CD4-positive, alpha-beta T cell (primary cell): ENCODE measurements around the gene CHD5. TPM values are rescaled to one million over a fixed set of nuclear protein-coding genes. Genes with fewer than 3 reads are reported as not detected.

Source experiments
- ATAC-seq: fragments of 200-7000 bp; cut with Tn5 transposase; one replicate; pipeline ENCODE4 v1.10.0; 2022; ENCODE audit warnings: mild to moderate bottlenecking; ENCODE audit not compliant: poor library complexity
- CTCF ChIA-PET: fragments of 350-600 bp; sonication (Branson Sonifier 250); formaldehyde crosslinking; loops from one replicate; lab custom pipeline; 2021; ENCODE audit warnings: antibody characterized with exemption, inconsistent platforms; lab: Charles Lee
- POLR2A ChIA-PET: fragments of 350-600 bp; sonication (Branson Sonifier 250); formaldehyde crosslinking; loops from one replicate; lab custom pipeline; 2021; ENCODE audit warnings: antibody characterized with exemption, inconsistent platforms; lab: Charles Lee
- DNase-seq, 14 experiments: peaks; one replicate each; pipeline ENCODE4 v3.0.0-alpha.2; 2013 to 2020; ENCODE audit warnings: mixed read lengths in 2 of 14
- H3K27ac ChIP-seq, 2 donors: one replicate each; pipeline versions ENCODE4 v1.5.1 to v1.7.0; 2013; ENCODE audit warnings: low read length in 2 of 2, low read depth in 1 of 2, mild to moderate bottlenecking in 1 of 2
- H3K27me3 ChIP-seq, 2 experiments: 1 replicate in 1 of 2; 2 replicates in 1 of 2; pipeline versions ENCODE4 v1.6.1 to v1.7.0; 2013; ENCODE audit warnings: low read length in 2 of 2, control low read depth in 1 of 2, mild to moderate bottlenecking in 1 of 2, moderate library complexity in 1 of 2; ENCODE audit not compliant: insufficient read depth in 2 of 2, control insufficient read depth in 1 of 2
- H3K36me3 ChIP-seq: one replicate; pipeline ENCODE4 v1.6.1; 2013; ENCODE audit warnings: low read length, control low read depth; ENCODE audit not compliant: insufficient read depth
- H3K4me1 ChIP-seq: one replicate; pipeline ENCODE4 v1.6.1; 2013; ENCODE audit warnings: low read length, control low read depth; ENCODE audit not compliant: insufficient read depth
- H3K4me3 ChIP-seq: one replicate; pipeline ENCODE4 v1.5.1; 2013; ENCODE audit warnings: mild to moderate bottlenecking, low read length, moderate library complexity
- H3K9me3 ChIP-seq, 2 experiments: 1 replicate in 1 of 2; 2 replicates in 1 of 2; pipeline versions ENCODE4 v1.6.1 to v1.7.0; 2013; ENCODE audit warnings: low read length in 2 of 2, mild to moderate bottlenecking in 2 of 2, control low read depth in 1 of 2, moderate library complexity in 1 of 2; ENCODE audit not compliant: control insufficient read depth in 1 of 2, insufficient read depth in 1 of 2
- H3K27ac Mint-ChIP-seq: one replicate; pipeline ENCODE4 v1.8.0; 2020; ENCODE audit warnings: mixed read lengths
- H3K27me3 Mint-ChIP-seq: one replicate; pipeline ENCODE4 v1.8.0; 2021; ENCODE audit warnings: mixed read lengths
- H3K36me3 Mint-ChIP-seq: one replicate; pipeline ENCODE4 v1.8.0; 2021; ENCODE audit warnings: low read depth, mixed read lengths
- H3K4me1 Mint-ChIP-seq: one replicate; pipeline ENCODE4 v1.8.0; 2021; ENCODE audit warnings: low read depth, mixed read lengths
- H3K4me3 Mint-ChIP-seq: one replicate; pipeline ENCODE4 v1.8.0; 2020; ENCODE audit warnings: mild to moderate bottlenecking, mixed read lengths
- H3K9me3 Mint-ChIP-seq: one replicate; pipeline ENCODE4 v1.8.0; 2020; ENCODE audit warnings: mixed read lengths
- intact Hi-C, 2 experiments: fragments of 100-400 bp; cut with DNase I in 1 of 2; cut with micrococcal nuclease in 1 of 2; formaldehyde crosslinking; loops; one replicate each; pipeline versions ENCODE4 v1.15.1 to v1.9.0; 2023 to 2025; cut with DNase I, micrococcal nuclease
- total RNA-seq, 174 experiments: library from RNA in 2 of 174; stranded (reverse) in 2 of 174; gene quantifications; one replicate each; pipeline ENCODE4 v1.2.3 and lab custom pipeline; 2021 to 2026
- TF ChIP-seq, protein P1 (sequence below): fragments of 200-600 bp; IDR thresholded peaks from one replicate; pipeline ENCODE4 v1.8.0; 2022; ENCODE audit warnings: antibody characterized with exemption, mild to moderate bottlenecking

CHD5 gene
- total RNA-seq, 2 experiments from 2014 or later, result 0.25 to 0.34 TPM

DNA sequence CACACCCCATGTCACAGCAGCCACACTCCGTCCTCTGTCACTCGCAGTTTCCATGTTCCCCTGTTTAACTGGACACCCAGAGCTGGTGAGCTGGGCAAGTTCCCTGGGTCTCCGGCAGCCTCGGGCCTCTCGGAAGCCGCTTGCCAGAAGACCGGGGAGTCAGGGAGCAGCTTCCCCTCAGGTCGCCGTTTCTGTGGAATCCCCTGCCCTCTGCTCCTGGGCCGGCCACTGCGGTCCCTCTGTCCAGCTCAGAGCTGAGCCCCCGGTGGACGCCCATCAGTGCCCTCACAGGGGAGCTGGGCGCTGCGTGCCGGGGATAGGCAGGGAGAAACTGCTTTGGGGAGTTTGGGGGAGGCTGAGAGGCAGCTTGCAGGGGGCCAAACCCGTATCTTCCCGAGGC is 96.7 kb downstream of the CHD5 start:
- peaks cover 53% of the 10 kb centered on the region for H3K36me3 Mint-ChIP-seq
- no peaks in the 10 kb centered on the region for H3K27me3 Mint-ChIP-seq
- H3K4me3 Mint-ChIP-seq, result no peak overlapping the region
- intact Hi-C loops, result no loop called here
- ATAC-seq, result no peak
- CTCF ChIA-PET, result no interaction called here
- no peak for DNase-seq
- H3K36me3 ChIP-seq, result peaks cover 70% of the 10 kb centered on the region
- no peaks in the 10 kb centered on the region for H3K27me3 ChIP-seq
- no peak overlapping the region for H3K27ac ChIP-seq
- H3K27ac Mint-ChIP-seq, result no peak overlapping the region
- POLR2A ChIA-PET, result no interaction called here
- H3K9me3 Mint-ChIP-seq, result no peaks in the 10 kb centered on the region
- H3K9me3 ChIP-seq, result no peaks in the 10 kb centered on the region
- H3K4me1 ChIP-seq, result no peaks in the 10 kb centered on the region
- H3K4me1 Mint-ChIP-seq, result no peaks in the 10 kb centered on the region
- TF ChIP-seq, protein P1, sequence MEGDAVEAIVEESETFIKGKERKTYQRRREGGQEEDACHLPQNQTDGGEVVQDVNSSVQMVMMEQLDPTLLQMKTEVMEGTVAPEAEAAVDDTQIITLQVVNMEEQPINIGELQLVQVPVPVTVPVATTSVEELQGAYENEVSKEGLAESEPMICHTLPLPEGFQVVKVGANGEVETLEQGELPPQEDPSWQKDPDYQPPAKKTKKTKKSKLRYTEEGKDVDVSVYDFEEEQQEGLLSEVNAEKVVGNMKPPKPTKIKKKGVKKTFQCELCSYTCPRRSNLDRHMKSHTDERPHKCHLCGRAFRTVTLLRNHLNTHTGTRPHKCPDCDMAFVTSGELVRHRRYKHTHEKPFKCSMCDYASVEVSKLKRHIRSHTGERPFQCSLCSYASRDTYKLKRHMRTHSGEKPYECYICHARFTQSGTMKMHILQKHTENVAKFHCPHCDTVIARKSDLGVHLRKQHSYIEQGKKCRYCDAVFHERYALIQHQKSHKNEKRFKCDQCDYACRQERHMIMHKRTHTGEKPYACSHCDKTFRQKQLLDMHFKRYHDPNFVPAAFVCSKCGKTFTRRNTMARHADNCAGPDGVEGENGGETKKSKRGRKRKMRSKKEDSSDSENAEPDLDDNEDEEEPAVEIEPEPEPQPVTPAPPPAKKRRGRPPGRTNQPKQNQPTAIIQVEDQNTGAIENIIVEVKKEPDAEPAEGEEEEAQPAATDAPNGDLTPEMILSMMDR, result no peak
- H3K4me3 ChIP-seq, result no peak overlapping the region

DNA sequence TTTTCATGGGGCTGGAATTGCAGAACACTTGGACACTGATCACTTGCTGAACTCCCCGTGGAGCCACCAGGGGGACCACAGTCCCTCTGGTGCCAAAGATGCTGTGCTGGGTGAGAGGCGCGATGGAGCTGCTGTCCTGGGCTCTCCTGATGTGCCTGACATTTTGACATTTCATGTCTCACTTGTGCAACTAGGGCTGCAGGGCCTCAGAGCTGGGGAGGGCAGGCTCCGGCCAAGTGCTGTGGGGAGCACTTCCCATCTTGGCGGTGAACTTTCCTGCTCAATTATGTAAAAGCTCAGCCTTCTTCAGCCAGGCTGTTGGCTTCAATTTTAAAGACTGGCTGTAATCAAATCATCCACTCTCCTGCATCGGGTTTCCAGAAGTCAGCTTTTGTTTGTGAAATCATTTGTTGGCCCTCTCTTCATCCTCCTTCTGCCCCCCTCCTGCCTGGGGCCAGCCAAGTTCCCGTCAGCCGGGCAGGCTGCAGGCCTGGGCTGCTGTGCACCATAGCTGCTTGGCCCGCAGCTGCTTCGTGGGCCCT is 97.6 kb downstream of the CHD5 start:
- ChIA-PET POLR2A (no interaction called here), CTCF (no interaction called here)
- Mint-ChIP-seq H3K4me1 (no peaks in the 10 kb centered on the region), H3K9me3 (no peaks in the 10 kb centered on the region), H3K36me3 (peaks cover 54% of the 10 kb centered on the region), H3K27me3 (no peaks in the 10 kb centered on the region), H3K27ac (no peak overlapping the region), H3K4me3 (no peak overlapping the region)
- peaks cover 75% of the 10 kb centered on the region for H3K36me3 ChIP-seq
- ATAC-seq (no peak), DNase-seq (no peak)
- intact Hi-C loops, result no loop called here
- H3K27ac ChIP-seq, result no peak overlapping the region
- H3K4me1 ChIP-seq, result no peaks in the 10 kb centered on the region
- H3K9me3 ChIP-seq, result no peaks in the 10 kb centered on the region
- TF ChIP-seq, protein P1, result no peak
- H3K4me3 ChIP-seq, result no peak overlapping the region
- H3K27me3 ChIP-seq, result no peaks in the 10 kb centered on the region

DNA sequence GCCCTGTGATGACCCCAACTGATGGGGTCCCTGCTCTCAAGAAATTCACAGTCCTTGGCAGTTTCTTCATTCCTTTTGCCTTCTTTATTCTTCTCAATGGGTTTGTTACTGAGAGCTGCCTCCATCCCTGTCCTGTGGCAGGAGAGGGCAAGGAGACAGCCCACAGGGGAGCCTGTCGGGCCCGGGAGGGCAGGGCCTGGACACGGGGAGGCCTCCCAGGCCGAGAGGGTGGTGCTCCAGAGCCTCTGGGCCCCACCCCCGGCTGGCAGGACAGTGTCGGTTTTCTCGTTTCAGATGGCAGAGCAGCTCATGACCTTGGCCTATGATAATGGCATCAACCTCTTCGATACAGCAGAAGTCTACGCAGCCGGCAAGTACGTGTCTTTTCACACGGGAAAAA is 98.2 kb downstream of the CHD5 start:
- ATAC-seq (no peak), DNase-seq (no peak)
- H3K36me3 Mint-ChIP-seq, result peaks cover 55% of the 10 kb centered on the region
- no peaks in the 10 kb centered on the region for H3K9me3 ChIP-seq
- H3K4me3 Mint-ChIP-seq, result no peak overlapping the region
- no peaks in the 10 kb centered on the region for H3K4me1 Mint-ChIP-seq
- CTCF ChIA-PET, result no interaction called here
- intact Hi-C loops, result no loop called here
- POLR2A ChIA-PET, result no interaction called here
- H3K36me3 ChIP-seq, result peaks cover 79% of the 10 kb centered on the region
- no peaks in the 10 kb centered on the region for H3K27me3 Mint-ChIP-seq
- H3K9me3 Mint-ChIP-seq, result no peaks in the 10 kb centered on the region
- no peaks in the 10 kb centered on the region for H3K4me1 ChIP-seq
- no peak overlapping the region for H3K4me3 ChIP-seq
- no peaks in the 10 kb centered on the region for H3K27me3 ChIP-seq
- TF ChIP-seq, protein P1, result no peak
- H3K27ac ChIP-seq, result no peak overlapping the region
- no peak overlapping the region for H3K27ac Mint-ChIP-seq
